SU-DHL-6 (cell line): ENCODE data around the gene UBE2O.

ENCODE experiments used
- CTCF ChIP-seq: fragments of 200-600 bp; sonication (generic); IDR thresholded peaks from one replicate; pipeline ENCODE4 v1.5.1; 2017; ENCODE audit warnings: antibody characterized with exemption, mild to moderate bottlenecking, low read length, moderate library complexity; ENCODE audit not compliant: insufficient read depth, poor library complexity, severe bottlenecking
- EZH2phosphoT487 ChIP-seq: fragments of 200-600 bp; sonication (generic), shearing (Covaris generic); conservative IDR thresholded peaks from 2 replicates; pipeline ENCODE4 v1.6.1; 2018; ENCODE audit warnings: mild to moderate bottlenecking, antibody characterized with exemption, low read length, moderate library complexity, mixed read lengths

DNA sequence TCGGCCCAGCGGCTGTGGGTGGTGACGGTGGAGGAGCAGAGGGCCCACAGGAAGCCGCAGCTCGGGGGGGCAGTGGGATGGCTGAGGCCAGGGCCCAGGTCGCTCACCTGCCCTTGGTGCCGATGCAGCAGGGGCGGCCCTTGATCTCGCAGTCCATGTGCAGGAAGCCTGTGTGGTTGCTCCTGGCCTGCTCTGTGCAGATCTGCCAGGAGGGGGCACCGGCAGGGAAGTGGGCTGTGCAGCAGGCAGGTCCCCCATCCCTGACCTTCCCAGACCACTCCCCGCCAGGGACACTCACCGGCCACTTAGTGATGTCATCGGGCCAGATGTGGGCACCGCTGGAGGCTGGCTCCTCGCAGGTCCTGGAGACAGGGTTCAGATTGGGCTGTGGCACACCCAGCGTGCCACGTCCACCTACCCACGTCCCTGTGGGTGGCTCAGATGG, 20.6 kb upstream of the UBE2O start:
- TF ChIP-seq CTCF (peak; percentile 31), EZH2phosphoT487 (no peak)
